ENCODE measurements around the gene AFF4. TPM values are rescaled to one million over a fixed set of nuclear protein-coding genes. Genes with fewer than 3 reads are reported as not detected.
"Not testable (repeated sequence)": the region's sequence is repeated elsewhere in the genome, so short reads cannot be mapped to it uniquely, and the experiment has no call there.

AFF4 gene
- polyA plus RNA-seq, 1 donor from 2014 or later = 60.6 TPM

DNA sequence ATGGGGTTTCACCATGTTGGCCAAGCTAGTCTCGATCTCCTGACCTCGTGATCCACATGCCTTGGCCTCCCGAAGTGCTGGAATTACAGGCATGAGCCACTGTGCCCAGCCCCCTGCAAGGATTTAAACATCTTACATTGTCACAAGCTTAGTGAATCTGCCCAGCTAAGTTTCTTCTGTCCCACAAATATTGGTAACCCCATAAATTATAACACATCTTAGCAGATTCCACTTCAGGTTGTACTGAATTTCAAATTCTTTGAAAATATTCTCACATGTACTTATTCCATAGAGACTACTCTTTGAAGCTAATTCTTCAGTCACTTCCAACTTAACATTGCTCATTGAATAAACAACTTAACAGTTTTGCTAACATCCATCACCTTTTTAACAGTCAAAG, 13.4 kb upstream of the AFF4 start:
- Histone ChIP-seq H3K27ac (ENCODE audit: low read length) (no peak overlapping the region), H4K20me1 (ENCODE audit: insufficient read depth) (no peaks in the 10 kb centered on the region), H3K36me3 (ENCODE audit: insufficient read depth, low read length) (no peaks in the 10 kb centered on the region), H2AFZ (ENCODE audit: low read depth, low read length) (no peak overlapping the region), H3K9ac (ENCODE audit: low read length) (no peak overlapping the region), H3K79me2 (replicated peaks; ENCODE audit: insufficient read depth, low read length) (no peaks in the 10 kb centered on the region), H3K27me3 (ENCODE audit: insufficient read depth, low read depth, low read length) (no peaks in the 10 kb centered on the region), H3K9me3 (ENCODE audit: low read length) (no peaks in the 10 kb centered on the region), H3F3A (ENCODE audit: insufficient read depth, low read length, poor library complexity, severe bottlenecking) (no peaks in the 10 kb centered on the region), H3K4me3 (ENCODE audit: low read length) (no peak overlapping the region), H3K9me2 (ENCODE audit: insufficient read depth, low read length) (no peaks in the 10 kb centered on the region), H3K4me2 (ENCODE audit: low read length) (no peak overlapping the region)
- TF ChIP-seq REST (IDR thresholded peaks at IDR 0.05; ENCODE audit: borderline replicate concordance) (no peak), MXI1 (conservative IDR thresholded peaks at IDR 0.05; ENCODE audit: poor library complexity, severe bottlenecking) (no peak), SMC3 (conservative IDR thresholded peaks at IDR 0.05; ENCODE audit: poor library complexity) (no peak), RAD21 (conservative IDR thresholded peaks at IDR 0.05) (no peak), EZH2 (IDR thresholded peaks at IDR 0.05; ENCODE audit: borderline replicate concordance, insufficient read depth, low read length, poor library complexity, severe bottlenecking) (no peak), POLR2AphosphoS5 (IDR thresholded peaks at IDR 0.05) (no peak), TAF1 (IDR thresholded peaks at IDR 0.05; ENCODE audit: low read depth) (no peak), EP300 (conservative IDR thresholded peaks at IDR 0.05; ENCODE audit: poor library complexity, severe bottlenecking) (no peak)
- TF ChIP-seq, protein P1, sequence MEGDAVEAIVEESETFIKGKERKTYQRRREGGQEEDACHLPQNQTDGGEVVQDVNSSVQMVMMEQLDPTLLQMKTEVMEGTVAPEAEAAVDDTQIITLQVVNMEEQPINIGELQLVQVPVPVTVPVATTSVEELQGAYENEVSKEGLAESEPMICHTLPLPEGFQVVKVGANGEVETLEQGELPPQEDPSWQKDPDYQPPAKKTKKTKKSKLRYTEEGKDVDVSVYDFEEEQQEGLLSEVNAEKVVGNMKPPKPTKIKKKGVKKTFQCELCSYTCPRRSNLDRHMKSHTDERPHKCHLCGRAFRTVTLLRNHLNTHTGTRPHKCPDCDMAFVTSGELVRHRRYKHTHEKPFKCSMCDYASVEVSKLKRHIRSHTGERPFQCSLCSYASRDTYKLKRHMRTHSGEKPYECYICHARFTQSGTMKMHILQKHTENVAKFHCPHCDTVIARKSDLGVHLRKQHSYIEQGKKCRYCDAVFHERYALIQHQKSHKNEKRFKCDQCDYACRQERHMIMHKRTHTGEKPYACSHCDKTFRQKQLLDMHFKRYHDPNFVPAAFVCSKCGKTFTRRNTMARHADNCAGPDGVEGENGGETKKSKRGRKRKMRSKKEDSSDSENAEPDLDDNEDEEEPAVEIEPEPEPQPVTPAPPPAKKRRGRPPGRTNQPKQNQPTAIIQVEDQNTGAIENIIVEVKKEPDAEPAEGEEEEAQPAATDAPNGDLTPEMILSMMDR (IDR thresholded peaks at IDR 0.05; ENCODE audit: poor library complexity, severe bottlenecking) = no peak

GRCh38 chr5:132972436-132972828, 9.0 kb upstream of the AFF4 start:
- H3K79me2 ChIP-seq (replicated peaks; ENCODE audit: insufficient read depth, low read length); H3K36me3 ChIP-seq (ENCODE audit: insufficient read depth, low read length); H4K20me1 ChIP-seq (ENCODE audit: insufficient read depth); H3F3A ChIP-seq (ENCODE audit: insufficient read depth, low read length, poor library complexity, severe bottlenecking); H3K9ac ChIP-seq (ENCODE audit: low read length); H3K27me3 ChIP-seq (ENCODE audit: insufficient read depth, low read depth, low read length); H3K9me2 ChIP-seq (ENCODE audit: insufficient read depth, low read length); H3K4me2 ChIP-seq (ENCODE audit: low read length); H3K4me3 ChIP-seq (ENCODE audit: low read length); H3K9me3 ChIP-seq (ENCODE audit: low read length); H3K27ac ChIP-seq (ENCODE audit: low read length); H2AFZ ChIP-seq (ENCODE audit: low read depth, low read length): not testable (repeated sequence)

All from neural cell (in vitro differentiated cells).